GM21737 (cell line): ENCODE data around the gene SP2.

ENCODE experiments used
- ATAC-seq: cut with Tn5 transposase; IDR thresholded peaks from one replicate; pipeline ENCODE4 v1.9.1; 2021; ENCODE audit warnings: mild to moderate bottlenecking, moderate library complexity; ENCODE audit not compliant: unreplicated experiment

Gene SP2

GRCh38 chr17:47888293-47888692, 7.7 kb upstream of the SP2 start:
- ATAC-seq = no peak

GRCh38 chr17:47889734-47890529, 6.1 kb upstream of the SP2 start:
- no peak for ATAC-seq

GRCh38 chr17:47891545-47892088, 4.4 kb upstream of the SP2 start:
- ATAC-seq = no peak

GRCh38 chr17:47894498-47895346, 1.3 kb upstream of the SP2 start:
- ATAC-seq = no peak

- ATAC-seq = no peak
Measured at GRCh38 chr17:47895347-47895855, 635 bp upstream of the SP2 start.

GRCh38 chr17:47896672-47897490, 845 bp downstream of the SP2 start:
- ATAC-seq = no peak

GRCh38 chr17:47897561-47897960, 1.5 kb downstream of the SP2 start:
- no peak for ATAC-seq

- no peak for ATAC-seq
Measured at GRCh38 chr17:47898241-47898640, 2.2 kb downstream of the SP2 start.

- ATAC-seq = no peak
Measured at GRCh38 chr17:47899643-47900042, 3.6 kb downstream of the SP2 start.

- ATAC-seq = no peak
Measured at GRCh38 chr17:47901423-47901822, 5.4 kb downstream of the SP2 start.

- ATAC-seq = no peak
Measured at GRCh38 chr17:47902039-47902744, 6.2 kb downstream of the SP2 start.

GRCh38 chr17:47905221-47905733, 9.2 kb downstream of the SP2 start:
- no peak for ATAC-seq

GRCh38 chr17:47906443-47906842, 10.4 kb downstream of the SP2 start:
- ATAC-seq = no peak

- no peak for ATAC-seq
Measured at GRCh38 chr17:47907932-47908562, 12.0 kb downstream of the SP2 start.

- ATAC-seq = no peak
Measured at GRCh38 chr17:47913050-47913449, 17.0 kb downstream of the SP2 start.

GRCh38 chr17:47914306-47914948, 18.4 kb downstream of the SP2 start:
- ATAC-seq = no peak

- no peak for ATAC-seq
Measured at GRCh38 chr17:47915776-47916398, 19.9 kb downstream of the SP2 start.

GRCh38 chr17:47916489-47917208, 20.6 kb downstream of the SP2 start:
- ATAC-seq = no peak
